NCI-H2171 treated with DMSO at 0.1 percent for 48 hours (cell line): Measurements from ENCODE around the gene LRRC17.

Experiments
- DNase-seq: peaks from one replicate; lab custom pipeline; 2025; lab: John Stamatoyannopoulos, UW

The LRRC17 gene

GRCh38 chr7:102988631-102989560 is 76.1 kb downstream of the LRRC17 start:
- no peak for DNase-seq

- DNase-seq = no peak
These were observed 77.8 kb downstream of the LRRC17 start for GRCh38 chr7:102990642-102991041.

GRCh38 chr7:102991077-102991539 is 78.3 kb downstream of the LRRC17 start:
- DNase-seq = no peak

- DNase-seq = no peak
These were observed 78.9 kb downstream of the LRRC17 start for GRCh38 chr7:102991540-102992214.

- DNase-seq = no peak
These were observed 79.7 kb downstream of the LRRC17 start for GRCh38 chr7:102992509-102992937.

- DNase-seq = no peak
These were observed 80.3 kb downstream of the LRRC17 start for GRCh38 chr7:102992938-102993717.

GRCh38 chr7:102993718-102994029 is 80.9 kb downstream of the LRRC17 start:
- no peak for DNase-seq

- no peak for DNase-seq
These were observed 81.8 kb downstream of the LRRC17 start for GRCh38 chr7:102994567-102994966.
